ENCODE data around the gene TM6SF1. TPM values are rescaled to one million over a fixed set of nuclear protein-coding genes. Genes with fewer than 3 reads are reported as not detected.
"Not testable (repeated sequence)": the region's sequence is repeated elsewhere in the genome, so short reads cannot be mapped to it uniquely, and the experiment has no call there.

TM6SF1 gene
- total and polyA plus RNA-seq, 2 experiments from 2014 or later: 1.3 to 1.8 TPM

DNA sequence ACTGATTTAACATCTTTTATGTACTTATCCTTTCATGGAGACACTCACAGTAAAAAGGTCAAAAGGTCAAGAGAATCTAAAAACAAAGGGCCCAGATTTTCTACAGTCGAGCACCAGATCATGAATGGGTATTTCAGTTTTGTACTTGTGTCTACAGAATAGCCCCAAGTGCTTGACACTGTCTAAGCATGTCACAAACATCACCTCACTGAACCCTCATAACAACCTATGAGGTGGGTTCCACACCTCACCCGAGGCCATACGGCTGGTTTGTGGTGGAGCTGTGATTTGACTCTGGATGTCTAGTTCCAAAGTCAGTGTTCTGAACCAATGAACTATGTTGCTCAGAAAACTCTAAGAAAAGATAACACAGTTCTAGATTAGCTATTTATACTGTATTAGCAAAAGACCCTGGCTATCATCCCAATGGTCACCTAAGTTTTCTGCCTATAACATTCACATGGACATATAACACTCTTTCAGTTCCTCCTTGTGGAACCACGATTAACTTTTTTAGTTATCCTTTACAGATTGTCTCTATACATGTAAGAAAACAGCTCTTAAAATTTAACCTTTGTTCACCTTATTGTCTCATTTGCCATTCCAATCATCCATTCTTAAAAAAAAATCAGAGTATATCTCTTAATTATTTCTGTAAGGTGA is 25.5 kb downstream of the TM6SF1 start:
- H3K36me3 ChIP-seq: peaks cover 9% of the 10 kb centered on the region
- TF ChIP-seq, protein P1, sequence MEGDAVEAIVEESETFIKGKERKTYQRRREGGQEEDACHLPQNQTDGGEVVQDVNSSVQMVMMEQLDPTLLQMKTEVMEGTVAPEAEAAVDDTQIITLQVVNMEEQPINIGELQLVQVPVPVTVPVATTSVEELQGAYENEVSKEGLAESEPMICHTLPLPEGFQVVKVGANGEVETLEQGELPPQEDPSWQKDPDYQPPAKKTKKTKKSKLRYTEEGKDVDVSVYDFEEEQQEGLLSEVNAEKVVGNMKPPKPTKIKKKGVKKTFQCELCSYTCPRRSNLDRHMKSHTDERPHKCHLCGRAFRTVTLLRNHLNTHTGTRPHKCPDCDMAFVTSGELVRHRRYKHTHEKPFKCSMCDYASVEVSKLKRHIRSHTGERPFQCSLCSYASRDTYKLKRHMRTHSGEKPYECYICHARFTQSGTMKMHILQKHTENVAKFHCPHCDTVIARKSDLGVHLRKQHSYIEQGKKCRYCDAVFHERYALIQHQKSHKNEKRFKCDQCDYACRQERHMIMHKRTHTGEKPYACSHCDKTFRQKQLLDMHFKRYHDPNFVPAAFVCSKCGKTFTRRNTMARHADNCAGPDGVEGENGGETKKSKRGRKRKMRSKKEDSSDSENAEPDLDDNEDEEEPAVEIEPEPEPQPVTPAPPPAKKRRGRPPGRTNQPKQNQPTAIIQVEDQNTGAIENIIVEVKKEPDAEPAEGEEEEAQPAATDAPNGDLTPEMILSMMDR (IDR thresholded peaks at IDR 0.05; ENCODE audit: low read depth, low read length): no peak

DNA sequence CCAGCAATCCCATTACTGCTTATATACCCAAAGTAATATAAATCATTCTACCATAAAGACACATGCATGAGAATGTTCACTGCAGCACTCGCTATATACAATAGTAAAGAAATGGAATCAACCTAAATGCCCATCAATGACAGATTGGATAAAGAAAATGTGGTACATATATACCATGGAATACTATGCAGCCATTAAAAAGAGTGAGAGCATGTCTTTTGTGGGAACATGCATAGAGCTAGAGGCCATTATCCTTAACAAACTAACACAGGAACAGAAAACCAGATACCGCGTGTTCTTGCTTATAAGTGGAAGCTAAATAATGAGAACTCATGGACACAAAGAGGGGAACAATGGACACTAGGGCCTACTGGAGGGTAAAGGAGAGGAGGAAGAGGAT is 34.7 kb downstream of the TM6SF1 start:
- not testable (repeated sequence) for H3K9me3 ChIP-seq (ENCODE audit: low read depth); H3K4me1 ChIP-seq (ENCODE audit: low read depth); H3K4me3 ChIP-seq; DNase-seq (ENCODE audit: low read depth in 1 of 2, low spot score in 1 of 2); H3K27me3 ChIP-seq; H3K27ac ChIP-seq
- H3K36me3 ChIP-seq: peaks cover 19% of the 10 kb centered on the region

More for the DNA sequence above, 25.5 kb downstream of the TM6SF1 start:
- Histone ChIP-seq H3K4me3 (no peak overlapping the region), H3K4me1 (ENCODE audit: low read depth) (no peaks in the 10 kb centered on the region), H3K27me3 (no peaks in the 10 kb centered on the region), H3K9me3 (ENCODE audit: low read depth) (no peaks in the 10 kb centered on the region), H3K27ac (no peak overlapping the region)
- no peak for DNase-seq (ENCODE audit: low read depth in 1 of 2, low spot score in 1 of 2)

DNA sequence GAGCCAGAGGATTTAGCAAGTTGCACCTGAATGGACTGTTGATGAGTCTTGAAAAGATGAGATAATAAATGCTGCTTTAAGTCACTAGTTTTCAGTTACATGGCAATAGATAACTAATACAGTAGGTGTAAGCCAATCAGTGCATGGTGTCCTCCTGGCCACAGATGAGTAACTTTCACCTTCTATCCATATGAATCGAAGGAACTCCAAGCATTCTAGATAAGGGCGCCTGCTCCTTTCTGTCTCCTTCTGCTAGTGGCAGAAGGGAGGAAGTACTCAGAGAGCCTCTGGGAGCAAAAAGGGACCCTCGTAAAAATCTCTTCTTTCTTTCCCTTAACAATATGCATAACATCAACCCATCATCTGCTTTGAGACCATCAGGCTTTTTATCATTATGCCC is 37.3 kb downstream of the TM6SF1 start:
- H3K36me3 ChIP-seq: peaks cover 25% of the 10 kb centered on the region
- H3K4me3 ChIP-seq: no peak overlapping the region
- H3K27ac ChIP-seq: no peak overlapping the region
- H3K9me3 ChIP-seq (ENCODE audit: low read depth): no peaks in the 10 kb centered on the region
- no peaks in the 10 kb centered on the region for H3K27me3 ChIP-seq
- TF ChIP-seq, protein P1 (IDR thresholded peaks at IDR 0.05; ENCODE audit: low read depth, low read length): no peak
- H3K4me1 ChIP-seq (ENCODE audit: low read depth): no peaks in the 10 kb centered on the region
- no peak for DNase-seq (ENCODE audit: low read depth in 1 of 2, low spot score in 1 of 2)

DNA sequence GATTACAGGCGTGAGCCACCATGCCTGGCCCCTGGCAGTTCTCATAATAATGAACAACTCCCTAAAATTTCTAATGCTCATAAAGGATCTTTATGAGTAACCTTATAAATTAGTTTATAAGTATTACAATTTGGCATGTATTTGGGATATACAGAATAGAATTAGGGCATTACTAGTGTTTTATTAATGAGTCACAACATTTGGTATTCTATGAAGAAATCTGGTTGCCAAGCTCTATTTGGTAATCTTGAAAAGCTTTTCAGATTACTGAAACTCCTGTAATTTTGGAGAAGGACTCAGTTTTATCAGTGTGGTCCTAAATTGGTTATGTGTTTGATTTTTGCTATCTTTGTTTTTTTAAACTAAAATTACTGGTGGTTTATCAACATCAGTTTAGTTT is 45.8 kb downstream of the TM6SF1 start:
- H3K27me3 ChIP-seq: no peaks in the 10 kb centered on the region
- H3K4me1 ChIP-seq (ENCODE audit: low read depth): no peaks in the 10 kb centered on the region
- no peak overlapping the region for H3K27ac ChIP-seq
- no peak overlapping the region for H3K4me3 ChIP-seq
- no peak for DNase-seq (ENCODE audit: low read depth in 1 of 2, low spot score in 1 of 2)
- peaks cover 35% of the 10 kb centered on the region for H3K36me3 ChIP-seq
- TF ChIP-seq, protein P1 (IDR thresholded peaks at IDR 0.05; ENCODE audit: low read depth, low read length): no peak
- no peaks in the 10 kb centered on the region for H3K9me3 ChIP-seq (ENCODE audit: low read depth)

DNA sequence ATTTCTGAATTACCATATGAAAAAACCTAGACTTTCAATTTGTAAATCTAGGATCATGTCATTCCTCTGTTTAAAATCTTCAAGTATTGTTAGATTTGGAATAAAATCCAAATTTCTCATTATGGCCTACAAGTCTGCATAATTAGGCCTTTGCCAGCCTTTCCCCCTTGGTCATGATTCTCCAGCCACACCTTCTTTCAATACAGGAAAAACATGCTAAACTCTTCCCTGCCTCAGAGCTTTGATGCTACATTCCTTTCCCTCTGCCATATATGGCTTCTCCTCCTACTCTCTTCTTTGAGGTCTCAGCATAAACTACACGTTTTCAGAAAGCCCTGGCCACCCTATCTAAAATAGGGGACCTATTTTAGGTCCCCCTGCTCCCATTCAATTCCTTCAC is 48.5 kb downstream of the TM6SF1 start:
- no peak for DNase-seq (ENCODE audit: low read depth in 1 of 2, low spot score in 1 of 2)
- H3K36me3 ChIP-seq: peaks cover 32% of the 10 kb centered on the region
- no peaks in the 10 kb centered on the region for H3K9me3 ChIP-seq (ENCODE audit: low read depth)
- no peak overlapping the region for H3K27ac ChIP-seq
- no peaks in the 10 kb centered on the region for H3K4me1 ChIP-seq (ENCODE audit: low read depth)
- H3K4me3 ChIP-seq: no peak overlapping the region
- H3K27me3 ChIP-seq: no peaks in the 10 kb centered on the region
- TF ChIP-seq, protein P1 (IDR thresholded peaks at IDR 0.05; ENCODE audit: low read depth, low read length): no peak

DNA sequence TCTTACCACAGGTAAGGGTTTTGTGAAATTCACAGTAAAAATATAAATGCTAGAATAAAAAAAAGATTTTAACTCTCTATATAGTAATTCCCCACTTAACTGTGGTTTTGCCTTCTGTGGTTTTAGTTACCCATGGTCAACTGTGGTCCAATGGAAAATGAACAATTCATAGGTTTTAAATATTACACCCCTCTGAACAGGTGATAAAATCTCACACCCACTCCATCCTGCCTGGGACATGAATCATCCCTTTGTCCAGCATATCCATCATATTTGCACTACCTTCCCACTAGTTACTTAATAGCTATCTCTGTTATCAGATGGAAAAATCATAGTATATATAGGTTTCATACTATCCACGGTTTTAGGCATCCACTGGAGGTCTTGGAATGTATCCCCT is 50.9 kb downstream of the TM6SF1 start:
- no peak overlapping the region for H3K4me3 ChIP-seq
- H3K27ac ChIP-seq: no peak overlapping the region
- DNase-seq (ENCODE audit: low read depth in 1 of 2, low spot score in 1 of 2): no peak
- TF ChIP-seq, protein P1 (IDR thresholded peaks at IDR 0.05; ENCODE audit: low read depth, low read length): no peak
- H3K27me3 ChIP-seq: no peaks in the 10 kb centered on the region
- no peaks in the 10 kb centered on the region for H3K4me1 ChIP-seq (ENCODE audit: low read depth)
- peaks cover 26% of the 10 kb centered on the region for H3K36me3 ChIP-seq
- H3K9me3 ChIP-seq (ENCODE audit: low read depth): no peaks in the 10 kb centered on the region

Measured in cardiac muscle cell (in vitro differentiated cells and primary cell).